ENCODE results near the gene ZNF319. TPM values are rescaled to one million over a fixed set of nuclear protein-coding genes. Genes with fewer than 3 reads are reported as not detected.
"Not testable (repeated sequence)": the region's sequence is repeated elsewhere in the genome, so short reads cannot be mapped to it uniquely, and the experiment has no call there.

The ZNF319 gene
- total RNA-seq, 1 donor from 2014 or later: 2.7 TPM

DNA sequence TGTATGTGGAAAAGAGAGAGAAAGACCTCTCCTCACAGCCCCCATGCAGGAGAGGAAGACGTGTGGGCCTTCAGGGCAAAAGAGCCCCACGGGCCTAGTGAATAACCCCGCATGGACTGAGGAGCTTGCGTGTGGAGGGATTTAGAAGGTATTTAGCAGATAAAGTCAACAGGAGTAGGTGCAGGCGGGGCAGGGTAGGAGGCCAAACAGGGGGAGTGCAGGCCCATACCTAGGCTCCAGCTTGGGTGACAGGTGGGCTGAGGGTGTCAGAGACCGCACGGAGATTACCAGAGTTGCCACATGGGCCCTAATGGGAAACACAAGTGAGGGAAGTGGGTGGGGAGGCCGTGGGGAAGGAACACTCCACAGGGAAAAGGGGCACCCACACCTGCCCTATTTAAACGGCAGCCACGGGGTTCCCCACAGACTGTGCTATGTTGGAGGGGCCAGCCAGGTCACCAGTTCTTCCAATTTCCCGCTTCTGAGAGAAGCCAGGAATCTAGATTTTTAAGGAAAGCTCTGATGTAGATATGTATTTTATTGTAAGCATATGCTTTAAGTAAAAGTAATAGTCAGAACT, 21.4 kb downstream of the ZNF319 start:
- no peak for DNase-seq (ENCODE audit: low read depth, low spot score)

DNA sequence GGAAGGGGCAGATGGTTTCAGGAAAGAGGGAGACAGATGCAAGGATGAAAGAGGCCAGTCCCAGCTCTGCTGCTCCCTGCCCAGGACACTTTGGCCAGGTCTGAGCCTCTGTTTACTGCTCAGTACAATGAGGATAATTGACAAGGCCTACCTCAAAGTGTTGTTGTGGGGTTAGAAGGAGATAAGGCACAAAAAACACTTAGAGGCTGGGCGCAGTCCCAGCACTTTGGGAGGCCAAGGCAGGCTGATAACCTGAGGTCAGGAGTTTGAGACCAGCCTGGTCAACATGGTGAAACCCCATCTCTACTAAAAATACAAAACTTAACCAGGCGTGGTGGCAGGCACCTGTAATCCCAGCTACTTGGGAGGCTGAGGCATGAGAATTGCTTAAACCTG, 22.4 kb downstream of the ZNF319 start:
- not testable (repeated sequence) for DNase-seq (ENCODE audit: low read depth, low spot score)

GRCh38 chr16:57977418-57978069, 22.9 kb downstream of the ZNF319 start:
- no peak for DNase-seq (ENCODE audit: low read depth, low spot score)

GRCh38 chr16:57976331-57976796, 24.1 kb downstream of the ZNF319 start:
- DNase-seq (ENCODE audit: low read depth, low spot score): no peak

- DNase-seq (ENCODE audit: low read depth, low spot score): no peak
These were observed 28.2 kb downstream of the ZNF319 start for GRCh38 chr16:57972306-57972705.

GRCh38 chr16:57971848-57972247, 28.6 kb downstream of the ZNF319 start:
- DNase-seq (ENCODE audit: low read depth, low spot score): no peak

DNA sequence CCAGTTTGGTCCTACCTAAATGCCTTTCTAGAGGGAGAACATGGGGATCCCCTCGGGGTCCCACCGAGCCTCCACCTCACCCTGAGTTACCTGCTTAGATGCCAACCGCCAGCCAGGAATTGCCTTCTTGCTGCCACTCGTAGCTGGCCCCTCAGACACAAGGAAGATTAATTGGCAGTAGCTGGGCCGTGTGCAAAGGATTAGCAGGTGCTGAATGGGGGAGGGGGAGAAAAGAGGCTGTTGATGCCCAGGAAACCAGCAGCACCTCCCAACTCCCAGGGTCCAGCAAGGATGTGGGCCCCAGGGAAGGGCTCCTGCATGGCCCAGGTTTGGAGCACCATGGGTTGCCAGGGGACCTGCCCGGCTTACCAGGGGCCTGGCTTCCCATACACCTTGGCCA, 29.5 kb downstream of the ZNF319 start, which contains the start of gene CNGB1:
Gene CNGB1, minus strand, starts transcription at position 159 of the 400 bp plus-strand sequence. CDS start 3,842 bp downstream, outside the sequence.
- DNase-seq (ENCODE audit: low read depth, low spot score): no peak

DNA sequence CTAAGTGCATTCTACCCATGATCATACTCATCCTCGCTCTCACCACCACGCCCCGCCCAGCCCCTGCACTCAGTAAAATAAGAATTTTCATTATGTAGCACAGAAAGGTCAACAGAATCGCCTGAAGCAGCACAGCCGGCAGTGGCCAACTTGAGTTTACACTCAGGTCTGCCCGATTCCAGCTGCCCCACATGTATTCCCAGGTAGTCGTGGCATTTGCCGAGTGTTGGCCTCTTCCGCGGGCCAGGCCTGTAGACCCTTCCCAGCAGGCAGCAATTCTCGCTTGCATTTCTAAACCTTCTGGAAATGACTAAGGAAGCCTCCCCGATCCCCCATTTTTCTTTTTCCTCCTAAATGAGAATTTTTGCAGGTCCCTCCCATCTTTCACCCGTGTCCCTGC, 30.2 kb downstream of the ZNF319 start:
- DNase-seq (ENCODE audit: low read depth, low spot score): no peak

DNA sequence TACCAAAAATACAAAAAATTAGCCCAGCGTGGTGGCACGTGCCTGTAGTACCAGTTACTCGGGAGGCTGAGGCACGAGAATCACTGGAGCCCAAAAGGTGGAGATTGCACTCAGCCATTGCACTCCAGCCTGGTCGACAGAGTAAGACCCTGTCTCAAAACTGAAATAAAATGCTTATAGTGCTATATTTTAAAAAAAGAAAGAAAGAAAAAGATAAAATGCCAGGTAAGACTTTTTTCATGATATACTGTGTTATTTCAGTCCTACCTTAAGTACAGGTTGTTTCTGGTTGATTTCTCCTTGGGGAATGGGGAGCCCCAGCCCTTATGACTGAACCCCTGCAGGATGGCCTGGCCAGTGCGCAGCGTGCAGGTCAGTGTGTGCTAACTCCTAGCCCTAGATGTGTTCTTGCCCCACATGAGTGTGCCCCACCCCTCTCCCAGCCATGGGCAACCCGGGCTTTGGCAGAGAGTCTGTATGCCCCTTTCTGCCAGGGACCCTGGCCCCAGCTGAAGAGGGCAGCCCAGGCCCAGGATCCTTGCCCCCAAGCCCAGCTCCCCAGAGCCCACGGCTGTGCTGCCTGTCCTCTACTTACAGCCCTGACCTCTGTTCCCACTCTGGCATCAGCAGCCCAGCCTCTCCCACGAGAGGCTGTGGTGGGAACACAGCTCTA, 30.9 kb downstream of the ZNF319 start:
- no peak for DNase-seq (ENCODE audit: low read depth, low spot score)

GRCh38 chr16:57967916-57968315, 32.6 kb downstream of the ZNF319 start:
- no peak for DNase-seq (ENCODE audit: low read depth, low spot score)

- no peak for DNase-seq (ENCODE audit: low read depth, low spot score)
These were observed 33.5 kb downstream of the ZNF319 start for GRCh38 chr16:57966986-57967385.

- no peak for DNase-seq (ENCODE audit: low read depth, low spot score)
These were observed 34.2 kb downstream of the ZNF319 start for GRCh38 chr16:57966204-57966771.

- DNase-seq (ENCODE audit: low read depth, low spot score): no peak
These were observed 36.2 kb downstream of the ZNF319 start for GRCh38 chr16:57964157-57964700.

- no peak for DNase-seq (ENCODE audit: low read depth, low spot score)
These were observed 37.7 kb downstream of the ZNF319 start for GRCh38 chr16:57962756-57963155.

DNA sequence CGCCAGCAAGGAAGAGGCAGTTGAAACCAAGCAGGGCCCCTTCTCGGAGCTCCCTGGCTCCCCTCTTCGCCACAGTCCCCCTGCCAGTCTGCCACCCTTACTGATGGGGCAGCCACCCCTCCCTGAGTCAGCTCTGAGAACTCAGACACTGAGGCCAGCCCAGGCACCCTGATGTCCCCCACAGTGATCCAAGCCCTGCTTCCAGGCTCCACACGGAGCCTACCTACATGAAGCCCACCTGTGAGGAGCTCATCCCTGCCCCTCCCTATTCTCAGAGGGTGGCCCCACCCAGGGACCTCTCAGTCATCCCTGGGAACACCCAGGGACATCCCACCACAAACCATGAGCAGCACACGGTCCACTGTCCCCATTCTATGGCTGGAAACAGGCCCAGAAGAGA, 38.4 kb downstream of the ZNF319 start:
- no peak for DNase-seq (ENCODE audit: low read depth, low spot score)

- DNase-seq (ENCODE audit: low read depth, low spot score): no peak
These were observed 38.9 kb downstream of the ZNF319 start for GRCh38 chr16:57961538-57961937.

DNA sequence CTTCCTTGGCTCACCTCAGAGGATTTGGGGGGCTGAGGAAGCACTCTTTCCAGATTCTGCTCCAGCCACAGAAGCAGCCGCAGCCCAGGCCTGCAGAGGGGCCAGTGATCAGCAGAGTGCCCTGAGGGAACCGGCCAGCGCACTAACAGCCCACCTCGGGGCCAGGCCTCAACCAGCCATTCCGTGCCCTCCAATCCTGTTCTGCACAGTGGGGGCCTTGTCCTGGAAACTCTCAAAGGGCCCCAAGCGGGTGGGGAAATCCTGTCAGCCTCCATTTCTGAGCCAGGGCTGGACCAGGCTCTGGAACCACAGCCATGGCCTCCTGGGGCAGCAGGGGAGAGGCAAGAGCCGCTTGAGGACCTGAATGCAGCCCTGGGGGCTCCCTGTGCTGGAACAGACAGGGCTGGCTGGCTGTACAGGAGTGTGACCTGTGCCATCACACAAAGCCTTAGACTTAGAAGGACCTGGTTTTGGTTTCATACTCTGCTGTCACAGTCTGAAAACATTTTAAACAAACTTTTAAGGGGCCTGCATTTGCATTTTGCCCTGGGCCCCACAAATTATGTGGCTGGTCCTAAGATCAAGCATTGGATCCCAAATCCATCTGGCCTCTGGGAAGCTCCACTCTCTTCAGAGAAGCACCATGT, 39.5 kb downstream of the ZNF319 start:
- DNase-seq (ENCODE audit: low read depth, low spot score): no peak

DNA sequence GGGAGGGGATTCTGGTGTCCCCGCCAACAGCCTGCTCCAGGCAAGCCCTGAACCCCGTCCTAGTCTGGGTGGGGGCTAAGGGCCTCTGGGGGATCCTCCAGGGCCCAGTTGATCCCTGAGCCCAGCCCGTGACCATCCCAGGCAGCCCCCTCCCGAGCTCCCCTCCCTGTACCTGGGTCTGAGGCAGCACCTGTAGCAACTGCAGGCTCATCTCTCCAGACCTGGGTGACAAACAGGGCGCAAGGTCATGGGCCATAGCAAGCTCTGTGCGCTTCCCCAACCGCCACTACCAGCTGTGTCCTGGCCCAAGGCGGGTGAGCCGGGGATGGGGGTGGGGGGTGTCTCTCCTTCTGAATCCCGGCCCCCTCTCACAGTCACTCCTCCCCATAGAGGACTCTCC, 40.2 kb downstream of the ZNF319 start:
- DNase-seq (ENCODE audit: low read depth, low spot score): no peak

DNA sequence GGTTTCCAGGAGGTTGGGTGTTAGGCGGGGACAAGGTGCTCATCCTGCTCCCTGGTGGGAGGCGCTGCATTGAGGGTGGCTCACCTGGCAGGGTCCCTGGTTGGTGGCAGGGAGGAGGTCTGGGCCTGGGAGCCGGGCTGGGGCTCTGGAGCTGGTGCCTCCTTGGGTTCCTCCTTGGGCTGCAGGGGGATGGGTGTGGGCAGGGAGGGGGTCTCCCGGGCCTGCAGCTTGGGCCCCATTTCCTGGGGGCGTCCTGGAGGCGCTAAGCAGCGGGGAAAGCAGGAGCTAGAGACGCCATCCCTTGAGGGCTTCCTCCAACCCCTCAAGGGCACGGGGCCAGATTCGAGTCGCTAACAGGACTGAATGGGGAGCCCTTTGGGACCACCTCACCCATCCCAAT, 40.7 kb downstream of the ZNF319 start:
- no peak for DNase-seq (ENCODE audit: low read depth, low spot score)

GRCh38 chr16:57959121-57959520, 41.4 kb downstream of the ZNF319 start:
- no peak for DNase-seq (ENCODE audit: low read depth, low spot score)

DNA sequence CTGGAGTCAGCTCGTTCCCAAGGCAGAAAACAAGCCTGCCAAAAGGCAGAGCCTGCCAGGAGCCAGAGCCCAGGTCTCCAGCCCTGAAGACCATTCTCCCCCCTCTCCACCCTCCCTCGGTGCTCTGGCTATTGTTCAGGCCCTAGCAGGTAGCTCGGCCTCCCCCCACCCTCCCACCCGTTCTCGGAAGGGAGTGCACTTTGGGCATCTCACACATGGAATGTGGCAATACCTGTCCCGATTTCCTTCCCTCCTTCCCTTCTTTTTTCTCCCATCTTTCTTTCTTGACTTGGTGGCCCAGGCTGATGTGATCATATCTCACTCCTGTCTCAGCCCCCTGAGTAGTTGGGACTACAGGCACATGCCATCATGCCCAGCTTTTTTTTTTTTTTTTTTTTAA, 41.9 kb downstream of the ZNF319 start:
- DNase-seq (ENCODE audit: low read depth, low spot score): no peak

Data from pulmonary artery endothelial cell (primary cell).